CD14-positive monocyte (primary cell): ENCODE data around the gene PDE4B. TPM values are rescaled to one million over a fixed set of nuclear protein-coding genes. Genes with fewer than 3 reads are reported as not detected.

ENCODE experiments used
- DNase-seq, 3 donors: peaks; one replicate each; pipeline ENCODE4 v3.0.0-alpha.2; 2011 to 2022
- H2AFZ ChIP-seq: 2 replicates; pipeline ENCODE4 v1.6.0; 2012; ENCODE audit warnings: mild to moderate bottlenecking, low read depth, low read length, inconsistent platforms; ENCODE audit not compliant: insufficient read depth, poor library complexity, severe bottlenecking
- H3K27ac ChIP-seq, 2 donors: 1 replicate in 1 of 2; 2 replicates in 1 of 2; pipeline ENCODE4 v1.5.1; 2012 to 2013; ENCODE audit warnings: low read length in 2 of 2, control low read depth in 1 of 2, inconsistent platforms in 1 of 2, low read depth in 1 of 2, mild to moderate bottlenecking in 1 of 2
- H3K27me3 ChIP-seq, 2 donors: one replicate each; pipeline versions ENCODE4 v1.6.0 to v1.6.1; 2011 to 2013; ENCODE audit warnings: low read length in 2 of 2; ENCODE audit not compliant: control insufficient read depth in 2 of 2, insufficient read depth in 2 of 2
- H3K36me3 ChIP-seq, 2 donors: replicated peaks in 1 of 2; 1 replicate in 1 of 2; 2 replicates in 1 of 2; pipeline versions ENCODE4 v1.5.1 to v1.6.1; 2012 to 2013; ENCODE audit warnings: low read length in 2 of 2, control low read depth in 1 of 2, inconsistent platforms in 1 of 2, mild to moderate bottlenecking in 1 of 2; ENCODE audit not compliant: insufficient read depth in 2 of 2, control insufficient read depth in 1 of 2
- H3K4me1 ChIP-seq, 2 donors: 1 replicate in 1 of 2; 2 replicates in 1 of 2; pipeline versions ENCODE4 v1.5.1 to v1.6.1; 2012 to 2013; ENCODE audit warnings: low read length in 2 of 2, control low read depth in 1 of 2, inconsistent platforms in 1 of 2, mild to moderate bottlenecking in 1 of 2, moderate library complexity in 1 of 2; ENCODE audit not compliant: insufficient read depth in 2 of 2, control insufficient read depth in 1 of 2
- H3K4me2 ChIP-seq: replicated peaks from 2 replicates; pipeline ENCODE3; 2012; ENCODE audit warnings: low read length, moderate library complexity, mild to moderate bottlenecking; ENCODE audit not compliant: poor library complexity, severe bottlenecking; ENCODE audit errors: extremely low read depth
- H3K4me3 ChIP-seq, 3 experiments: fragments of 200-600 bp in 1 of 3; sonication (generic) in 1 of 3; replicated peaks in 1 of 3; 1 replicate in 2 of 3; 2 replicates in 1 of 3; pipeline ENCODE4 v1.5.1; 2011 to 2013; ENCODE audit warnings: low read length in 3 of 3, mild to moderate bottlenecking in 3 of 3, control low read depth in 2 of 3, low read depth in 2 of 3, inconsistent platforms in 1 of 3, moderate library complexity in 1 of 3
- H3K79me2 ChIP-seq: 2 replicates; pipeline ENCODE4 v1.6.0; 2012; ENCODE audit warnings: mild to moderate bottlenecking, control low read depth, inconsistent platforms, low read length, moderate library complexity; ENCODE audit not compliant: insufficient read depth
- H3K9ac ChIP-seq: 2 replicates; pipeline ENCODE4 v1.6.0; 2017; ENCODE audit warnings: low read length, mild to moderate bottlenecking; ENCODE audit not compliant: insufficient read depth, poor library complexity, severe bottlenecking
- H3K9me3 ChIP-seq, 2 donors: replicated peaks in 1 of 2; 1 replicate in 1 of 2; 2 replicates in 1 of 2; pipeline versions ENCODE4 v1.5.1 to v1.6.1; 2012 to 2013; ENCODE audit warnings: low read length in 2 of 2, control low read depth in 1 of 2; ENCODE audit not compliant: control insufficient read depth in 1 of 2, insufficient read depth in 1 of 2
- H4K20me1 ChIP-seq: 2 replicates; pipeline ENCODE4 v1.6.0; 2012; ENCODE audit warnings: mild to moderate bottlenecking, low read length, control low read depth, moderate library complexity; ENCODE audit not compliant: insufficient read depth
- H3K27ac Mint-ChIP-seq, 7 donors: one replicate each; pipeline ENCODE4 v1.8.0; 2020; ENCODE audit warnings: mild to moderate bottlenecking in 7 of 7, mixed read lengths in 7 of 7, moderate library complexity in 6 of 7, inconsistent platforms in 2 of 7
- H3K27me3 Mint-ChIP-seq, 3 donors: one replicate each; pipeline ENCODE4 v1.8.0; 2021 to 2022; ENCODE audit warnings: low read depth in 3 of 3, mild to moderate bottlenecking in 3 of 3, mixed read lengths in 3 of 3, moderate library complexity in 3 of 3, inconsistent platforms in 1 of 3
- H3K36me3 Mint-ChIP-seq, 2 donors: one replicate each; pipeline ENCODE4 v1.8.0; 2020; ENCODE audit warnings: mixed read lengths in 2 of 2, inconsistent platforms in 1 of 2, mild to moderate bottlenecking in 1 of 2
- H3K4me1 Mint-ChIP-seq: one replicate; pipeline ENCODE4 v1.8.0; 2020; ENCODE audit warnings: mild to moderate bottlenecking, mixed read lengths
- H3K4me3 Mint-ChIP-seq, 2 donors: one replicate each; pipeline ENCODE4 v1.8.0; 2020; ENCODE audit warnings: mild to moderate bottlenecking in 2 of 2, mixed read lengths in 2 of 2, moderate library complexity in 1 of 2
- H3K9me3 Mint-ChIP-seq, 7 donors: one replicate each; pipeline ENCODE4 v1.8.0; 2020 to 2022; ENCODE audit warnings: mixed read lengths in 7 of 7, mild to moderate bottlenecking in 6 of 7, moderate library complexity in 6 of 7, inconsistent platforms in 2 of 7
- WGBS: methylation state at CpG from one replicate; pipeline ENCODE4 v1.1.5; 2013; ENCODE audit warnings: missing lambda C conversion rate; ENCODE audit not compliant: insufficient coverage; 5-methylcytosine and 5-hydroxymethylcytosine counted together
- intact Hi-C, 2 donors: fragments of 100-400 bp; cut with micrococcal nuclease; formaldehyde crosslinking; loops; one replicate each; pipeline versions ENCODE4 v1.15.0 to v1.15.1; 2023
- polyA plus RNA-seq, 3 donors: library from polyadenylated mRNA; depleted of rRNA in 1 of 3; unstranded in 2 of 3; stranded (reverse) in 1 of 3; fragments of 300-500 nt in 2 of 3; fragments of >200 nt in 1 of 3; fragmentation: Illumina TruSeq in 2 of 3; gene quantifications; 1 replicate in 2 of 3; 2 replicates in 1 of 3; pipeline ENCODE4 v1.2.3, GENCODE V29; 2012 to 2021
- TF ChIP-seq, protein P1 (sequence below): fragments of 200-600 bp; IDR thresholded peaks from one replicate; pipeline ENCODE4 v1.8.0; 2022; ENCODE audit warnings: antibody characterized with exemption, mild to moderate bottlenecking

The PDE4B gene
- polyA plus RNA-seq, 3 donors = 17.2 to 52.8 (median 25.2) TPM

- H3K4me1 ChIP-seq = no peaks in the 10 kb centered on the region
- WGBS = no CpG with 5 or more reads among the region's 5 CpGs
- no peaks in the 10 kb centered on the region for H3K79me2 ChIP-seq
- Mint-ChIP-seq H3K27ac (no peak overlapping the region), H3K9me3 (peaks cover 0 to 2% (median 0%) of the 10 kb centered on the region in 7 donors), H3K4me3 (no peak overlapping the region), H3K27me3 (peaks cover 0 to under 1% (median 0%) of the 10 kb centered on the region in 3 donors), H3K36me3 (no peaks in the 10 kb centered on the region), H3K4me1 (no peaks in the 10 kb centered on the region)
- no peaks in the 10 kb centered on the region for H3K27me3 ChIP-seq
- no peak overlapping the region for H3K4me2 ChIP-seq
- no peak overlapping the region for H2AFZ ChIP-seq
- no peak overlapping the region for H3K9ac ChIP-seq
- no peak for DNase-seq
- no peaks in the 10 kb centered on the region for H3K36me3 ChIP-seq
- H3K9me3 ChIP-seq = no peaks in the 10 kb centered on the region
- intact Hi-C loops = no loop called here
- H4K20me1 ChIP-seq = no peaks in the 10 kb centered on the region
- TF ChIP-seq, protein P1, sequence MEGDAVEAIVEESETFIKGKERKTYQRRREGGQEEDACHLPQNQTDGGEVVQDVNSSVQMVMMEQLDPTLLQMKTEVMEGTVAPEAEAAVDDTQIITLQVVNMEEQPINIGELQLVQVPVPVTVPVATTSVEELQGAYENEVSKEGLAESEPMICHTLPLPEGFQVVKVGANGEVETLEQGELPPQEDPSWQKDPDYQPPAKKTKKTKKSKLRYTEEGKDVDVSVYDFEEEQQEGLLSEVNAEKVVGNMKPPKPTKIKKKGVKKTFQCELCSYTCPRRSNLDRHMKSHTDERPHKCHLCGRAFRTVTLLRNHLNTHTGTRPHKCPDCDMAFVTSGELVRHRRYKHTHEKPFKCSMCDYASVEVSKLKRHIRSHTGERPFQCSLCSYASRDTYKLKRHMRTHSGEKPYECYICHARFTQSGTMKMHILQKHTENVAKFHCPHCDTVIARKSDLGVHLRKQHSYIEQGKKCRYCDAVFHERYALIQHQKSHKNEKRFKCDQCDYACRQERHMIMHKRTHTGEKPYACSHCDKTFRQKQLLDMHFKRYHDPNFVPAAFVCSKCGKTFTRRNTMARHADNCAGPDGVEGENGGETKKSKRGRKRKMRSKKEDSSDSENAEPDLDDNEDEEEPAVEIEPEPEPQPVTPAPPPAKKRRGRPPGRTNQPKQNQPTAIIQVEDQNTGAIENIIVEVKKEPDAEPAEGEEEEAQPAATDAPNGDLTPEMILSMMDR = no peak
- H3K27ac ChIP-seq = no peak overlapping the region
- H3K4me3 ChIP-seq = no peak overlapping the region
These were observed 347.4 kb downstream of the PDE4B start for GRCh38 chr1:66140072-66140471.

DNA sequence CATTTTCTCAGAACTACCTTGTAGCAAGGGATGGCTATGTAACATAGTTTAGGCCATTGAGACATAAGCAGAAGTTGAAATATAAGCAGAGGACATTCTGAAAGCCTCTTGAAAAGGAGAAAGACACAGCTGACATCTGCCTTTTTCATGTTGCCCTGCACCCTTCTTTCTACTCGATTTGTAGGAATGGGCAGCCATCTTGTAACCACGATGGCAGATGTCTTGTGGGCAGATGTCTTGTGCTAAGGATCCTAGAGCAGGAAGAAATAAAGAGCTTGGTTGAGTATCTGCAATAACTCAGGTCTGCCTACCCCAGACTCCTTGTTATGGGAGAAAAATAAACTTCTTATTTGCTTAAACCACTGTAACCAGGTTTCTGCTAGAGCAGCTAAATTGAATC, 351.0 kb downstream of the PDE4B start:
- Histone ChIP-seq H3K4me1 (no peaks in the 10 kb centered on the region), H3K4me2 (no peak overlapping the region), H3K9ac (no peak overlapping the region), H4K20me1 (no peaks in the 10 kb centered on the region), H3K27me3 (no peaks in the 10 kb centered on the region), H2AFZ (no peak overlapping the region), H3K27ac (no peak overlapping the region), H3K9me3 (no peaks in the 10 kb centered on the region), H3K79me2 (no peaks in the 10 kb centered on the region), H3K4me3 (no peak overlapping the region), H3K36me3 (no peaks in the 10 kb centered on the region)
- TF ChIP-seq, protein P1 = no peak
- no peaks in the 10 kb centered on the region for H3K36me3 Mint-ChIP-seq
- DNase-seq = no peak
- no peaks in the 10 kb centered on the region for H3K4me1 Mint-ChIP-seq
- intact Hi-C loops = no loop called here
- no peak overlapping the region for H3K4me3 Mint-ChIP-seq
- no peak overlapping the region for H3K27ac Mint-ChIP-seq
- no CpG with 5 or more reads among the region's 2 CpGs for WGBS
- peaks cover 0 to 1% (median 0%) of the 10 kb centered on the region in 3 donors for H3K27me3 Mint-ChIP-seq
- peaks cover 0 to 2% (median 0%) of the 10 kb centered on the region in 7 donors for H3K9me3 Mint-ChIP-seq
